ENCODE data around the gene NCMAP.
"Not testable (repeated sequence)": the region's sequence is repeated elsewhere in the genome, so short reads cannot be mapped to it uniquely, and the experiment has no call there.

- not testable (repeated sequence) for TF ChIP-seq EZH2phosphoT487 (IDR thresholded peaks at IDR 0.05; ENCODE audit: low read length); EZH2 (optimal IDR thresholded peaks at IDR 0.05; ENCODE audit: low read depth, low read length)
Measured at GRCh38 chr1:24520282-24520681, 35.6 kb upstream of the NCMAP start.

Measured in MM.1S (cell line).